Measurements from ENCODE around the gene CAPN13.

The CAPN13 gene

GRCh38 chr2:30761226-30761625 is 46.0 kb downstream of the CAPN13 start:
- DNase-seq: no peak

GRCh38 chr2:30759481-30759880 is 47.8 kb downstream of the CAPN13 start:
- DNase-seq: no peak

- DNase-seq: no peak
Observed at GRCh38 chr2:30758191-30758651, 49.0 kb downstream of the CAPN13 start.

GRCh38 chr2:30757749-30758148 is 49.5 kb downstream of the CAPN13 start:
- DNase-seq: no peak

DNA sequence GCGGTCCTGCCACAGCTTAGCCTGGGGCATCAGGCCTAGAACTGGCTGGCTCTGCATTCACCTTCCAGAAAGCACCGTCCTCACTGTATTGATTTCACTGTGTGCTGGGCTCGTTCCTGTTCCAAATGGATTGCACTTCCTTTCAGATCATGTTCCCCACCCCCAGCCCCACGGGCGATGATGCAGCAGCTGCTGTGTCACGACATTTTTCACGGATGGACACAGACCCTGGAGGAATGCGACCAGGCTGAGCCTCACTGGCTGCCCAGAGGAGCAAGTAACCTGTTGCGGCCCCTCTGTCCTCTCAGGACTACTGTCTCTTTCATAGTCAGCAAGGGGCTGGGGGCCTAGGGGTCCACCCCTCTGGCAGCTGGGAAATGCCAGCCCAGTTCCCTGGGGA is 50.3 kb downstream of the CAPN13 start:
- no peak for DNase-seq

DNA sequence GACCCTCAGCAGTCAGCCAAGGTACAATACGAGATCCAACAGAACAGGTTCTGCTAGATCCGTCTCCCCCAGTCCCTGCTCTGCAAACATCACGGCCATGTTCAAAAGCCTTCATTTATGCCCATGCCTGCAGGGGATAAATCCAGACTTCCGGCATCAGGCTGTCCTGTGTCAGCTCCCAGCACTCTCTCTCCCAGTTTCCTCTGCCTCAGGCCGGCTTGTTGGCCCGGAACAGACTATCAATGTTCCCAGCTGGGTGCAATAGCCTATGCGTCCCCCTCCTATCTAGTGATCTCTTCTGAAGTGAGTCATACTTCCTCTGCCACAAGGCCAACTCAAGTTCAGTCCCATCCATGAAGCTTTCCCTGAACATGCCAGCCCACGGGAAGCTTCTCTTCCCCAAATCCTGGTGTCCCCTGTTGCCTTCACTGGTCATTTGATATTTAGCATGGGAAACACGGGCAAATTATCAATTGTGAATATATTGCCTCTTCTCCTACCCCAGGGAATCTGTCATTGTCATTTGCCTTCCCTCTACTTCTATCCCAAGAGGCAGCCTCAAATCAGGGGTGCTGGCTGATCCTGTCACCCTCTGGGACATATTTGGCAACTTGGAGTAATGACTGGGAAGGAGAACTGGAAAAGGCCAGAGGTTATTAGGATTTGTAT is 51.1 kb downstream of the CAPN13 start:
- DNase-seq: no peak

DNA sequence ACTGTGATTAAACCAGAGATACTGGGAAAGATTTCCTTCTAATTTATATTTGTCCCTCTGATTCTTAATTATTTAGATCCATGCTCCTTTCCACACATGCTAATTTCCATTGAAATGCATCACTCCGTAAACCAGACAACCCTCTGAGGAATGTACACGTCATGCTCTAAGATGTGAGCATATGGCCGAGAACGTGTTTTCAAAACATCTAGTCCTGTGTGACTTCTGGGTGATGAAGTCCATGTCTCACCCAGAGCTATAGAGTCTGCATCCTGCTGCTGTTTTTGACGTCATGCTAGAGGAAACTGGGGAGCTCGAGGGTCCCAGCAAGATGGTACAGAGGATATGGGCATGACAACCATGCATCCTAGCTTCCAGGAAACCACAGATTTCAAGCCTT is 53.6 kb downstream of the CAPN13 start:
- DNase-seq: no peak

GRCh38 chr2:30752811-30753210 is 54.4 kb downstream of the CAPN13 start:
- DNase-seq: no peak

- no peak for DNase-seq
Observed at GRCh38 chr2:30747206-30747605, 60.0 kb downstream of the CAPN13 start.

- no peak for DNase-seq
Observed at GRCh38 chr2:30744823-30745222, 62.4 kb downstream of the CAPN13 start.

DNA sequence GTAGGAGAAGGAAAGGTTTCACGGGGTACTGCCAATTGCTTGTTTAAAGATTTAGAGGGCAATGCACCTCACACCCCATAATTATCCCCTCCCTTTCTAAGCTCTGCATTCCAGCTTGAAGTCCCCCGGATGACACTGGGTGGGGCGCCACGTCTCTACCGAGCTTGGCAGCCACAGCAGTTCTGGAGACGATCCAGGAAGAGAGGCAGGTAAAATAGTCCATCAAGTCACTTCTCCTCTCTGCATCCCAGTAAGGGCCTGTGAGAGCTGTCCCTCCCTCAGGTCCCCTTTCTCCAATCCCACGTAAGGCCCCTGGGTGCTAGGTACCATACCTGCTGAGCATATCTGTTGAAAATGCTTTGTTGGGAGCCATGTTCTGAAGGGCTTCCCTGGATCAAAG is 65.7 kb downstream of the CAPN13 start:
- DNase-seq: no peak

DNA sequence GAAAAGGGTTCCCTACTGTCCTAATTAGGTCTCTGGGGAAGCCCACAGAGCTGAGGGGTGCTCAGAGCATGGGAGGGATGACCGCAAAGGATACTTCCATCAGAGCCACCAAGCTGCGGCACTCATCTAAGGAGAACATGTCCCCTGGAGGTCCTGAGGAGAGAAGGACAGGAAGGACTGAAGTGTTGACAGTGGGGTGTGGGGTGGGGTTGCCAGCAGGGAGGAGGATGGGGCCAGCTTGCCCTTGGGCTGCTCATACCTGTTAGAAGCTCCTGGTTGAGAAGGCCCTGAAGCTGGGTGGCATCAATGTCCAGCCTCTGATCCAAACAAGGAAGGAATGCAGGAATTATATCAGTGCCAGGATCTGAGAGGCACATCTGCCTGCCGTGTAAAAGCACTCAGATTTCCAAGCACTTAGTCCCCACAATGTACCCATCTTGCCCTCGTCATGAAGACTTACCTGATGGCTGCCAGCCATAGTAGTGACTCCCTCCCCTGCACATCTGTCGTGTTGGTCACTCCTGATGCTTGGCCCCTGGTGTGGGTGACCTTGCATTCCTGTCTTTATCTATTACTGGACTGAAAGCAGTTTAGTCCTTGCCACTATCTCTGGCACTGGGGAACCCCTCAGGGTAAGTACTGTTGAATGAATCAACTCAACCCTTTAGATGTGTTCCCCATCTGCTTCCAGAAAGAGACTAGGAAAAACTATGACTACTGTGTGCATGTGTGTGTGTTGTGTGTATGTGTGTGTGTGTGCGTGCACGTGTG is 68.9 kb downstream of the CAPN13 start:
- no peak for DNase-seq

DNA sequence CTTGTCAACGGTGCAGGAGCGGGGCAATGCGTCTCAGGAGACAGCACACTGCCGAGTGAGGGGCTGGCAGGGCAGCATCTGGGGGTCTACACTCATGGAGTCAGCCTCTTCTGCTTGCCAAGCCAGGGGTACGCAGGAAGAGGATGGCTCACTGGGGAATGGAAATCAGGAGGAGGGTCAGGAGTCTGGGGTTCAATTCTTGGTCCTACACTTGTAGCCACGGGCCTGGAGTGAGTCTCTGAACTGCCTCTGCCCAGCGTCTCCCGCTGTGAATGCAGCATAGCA is 70.0 kb downstream of the CAPN13 start:
- DNase-seq: no peak

GRCh38 chr2:30736461-30737325 is 70.6 kb downstream of the CAPN13 start:
- DNase-seq: no peak

DNA sequence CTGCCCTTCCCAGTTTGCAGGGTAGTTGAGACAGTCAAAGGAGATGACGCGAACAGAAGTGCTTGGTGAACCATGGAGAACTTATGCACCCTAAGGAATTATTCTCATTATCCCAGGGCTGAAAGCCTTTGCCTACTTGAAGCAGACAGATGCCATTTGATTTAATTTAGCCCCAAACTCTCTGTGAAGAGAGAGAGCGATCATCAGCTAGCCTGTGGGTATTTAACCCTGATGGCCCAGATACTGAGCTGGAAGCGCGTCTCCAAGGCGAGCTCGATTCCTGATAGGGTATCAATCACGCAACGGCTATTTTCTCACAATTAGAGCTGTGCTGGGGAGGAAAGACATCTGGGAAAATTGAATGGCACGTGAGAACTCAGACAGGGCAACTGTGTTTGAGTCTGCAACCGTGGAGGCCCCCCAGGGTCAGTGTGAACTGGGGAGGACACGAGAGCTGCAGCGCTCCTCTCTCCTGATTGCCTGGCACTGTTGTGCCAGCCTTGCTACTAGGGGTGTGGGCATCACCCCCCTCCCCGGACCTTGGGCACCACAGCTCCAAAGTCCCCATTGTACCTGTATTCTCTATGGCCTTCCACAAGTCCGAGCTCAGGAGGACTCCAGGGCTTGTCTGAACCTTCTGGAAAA is 73.2 kb downstream of the CAPN13 start:
- no peak for DNase-seq

- no peak for DNase-seq
Observed at GRCh38 chr2:30732876-30733275, 74.4 kb downstream of the CAPN13 start.

GRCh38 chr2:30732376-30732775 is 74.9 kb downstream of the CAPN13 start:
- no peak for DNase-seq

DNA sequence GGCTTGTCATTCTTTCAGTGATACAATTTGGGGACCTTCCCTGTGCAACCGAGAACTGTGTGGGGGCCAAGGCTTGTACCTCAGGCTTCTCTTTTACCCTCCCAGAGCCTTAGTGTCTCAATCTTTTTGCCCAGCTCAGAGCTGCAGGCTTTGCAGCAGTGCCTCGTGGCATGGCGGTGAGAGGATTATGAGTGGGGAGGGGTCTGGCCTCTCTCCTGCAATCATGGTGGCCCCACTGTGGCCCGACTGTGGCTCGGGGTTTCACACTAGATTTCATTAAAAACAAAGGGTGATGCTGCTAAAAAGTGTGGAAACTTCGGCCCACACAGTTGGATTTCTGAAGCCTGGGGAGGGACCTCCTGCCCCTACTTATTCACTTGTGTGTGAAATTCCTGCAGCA is 75.5 kb downstream of the CAPN13 start:
- DNase-seq: no peak

- no peak for DNase-seq
Observed at GRCh38 chr2:30730736-30731647, 76.3 kb downstream of the CAPN13 start.

DNA sequence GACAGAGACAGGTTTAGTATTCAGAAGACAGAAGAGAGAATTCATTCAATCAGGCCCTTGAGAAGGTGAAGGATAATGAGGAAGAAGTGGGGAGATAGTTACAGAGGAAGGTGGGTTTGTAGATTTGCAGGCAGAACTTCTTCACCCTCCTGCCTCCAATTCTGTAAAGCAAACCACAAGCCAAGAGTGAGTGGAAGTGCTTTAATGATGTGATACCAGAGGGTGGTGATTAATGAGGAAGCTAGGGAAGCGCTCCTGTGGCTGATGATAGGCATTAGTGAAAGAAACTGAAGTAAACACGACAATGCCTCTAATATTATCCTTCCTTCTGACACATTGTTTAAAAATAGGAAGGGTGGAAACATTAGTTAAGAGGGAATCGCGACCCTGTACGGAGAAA is 78.2 kb downstream of the CAPN13 start:
- DNase-seq: no peak

- no peak for DNase-seq
Observed at GRCh38 chr2:30722936-30723725, 84.1 kb downstream of the CAPN13 start.
